WERI-Rb-1 (cell line): ENCODE data around the gene NFKBIB.
"Not testable (repeated sequence)": the region's sequence is repeated elsewhere in the genome, so short reads cannot be mapped to it uniquely, and the experiment has no call there.

ENCODE experiments used
- DNase-seq: peaks from one replicate; pipeline ENCODE4 v3.0.0-alpha.2; 2020
- H3K27ac ChIP-seq: fragments of 250-450 bp; sonication (Bioruptor Pico); 2 replicates; pipeline ENCODE4 v1.5.1; 2020; ENCODE audit warnings: mild to moderate bottlenecking, moderate library complexity
- H3K27me3 ChIP-seq: fragments of 250-450 bp; sonication (Bioruptor Pico); 2 replicates; pipeline ENCODE4 v1.5.1; 2021; ENCODE audit warnings: mild to moderate bottlenecking, low read depth, moderate library complexity; ENCODE audit not compliant: insufficient read depth, severe bottlenecking
- H3K36me3 ChIP-seq: fragments of 250-450 bp; sonication (Bioruptor Pico); 2 replicates; pipeline ENCODE4 v1.5.1; 2020; ENCODE audit warnings: mild to moderate bottlenecking, moderate library complexity
- H3K4me3 ChIP-seq: 2 replicates; pipeline ENCODE4 v1.5.1; 2011; ENCODE audit warnings: low read depth, mild to moderate bottlenecking, control low read depth, low read length
- H3K9me3 ChIP-seq: fragments of 250-450 bp; sonication (Bioruptor Pico); 2 replicates; pipeline ENCODE4 v1.5.1; 2021; ENCODE audit warnings: mild to moderate bottlenecking, moderate library complexity; ENCODE audit not compliant: severe bottlenecking
- CTCF ChIP-seq: IDR thresholded peaks from 2 replicates; pipeline ENCODE4 v1.5.1; 2011; ENCODE audit warnings: low read depth, mild to moderate bottlenecking, control low read depth, inconsistent platforms, low read length

Gene NFKBIB

GRCh38 chr19:38867171-38867780 is 32.5 kb upstream of the NFKBIB start:
- Histone ChIP-seq H3K4me3 (no peak overlapping the region), H3K27ac (no peak overlapping the region), H3K27me3 (no peaks in the 10 kb centered on the region), H3K9me3 (no peaks in the 10 kb centered on the region), H3K36me3 (no peaks in the 10 kb centered on the region)
- no peak for DNase-seq
- TF ChIP-seq CTCF: no peak

- no peak for TF ChIP-seq CTCF
- Histone ChIP-seq H3K27ac (no peak overlapping the region), H3K4me3 (no peak overlapping the region), H3K27me3 (no peaks in the 10 kb centered on the region), H3K36me3 (no peaks in the 10 kb centered on the region), H3K9me3 (no peaks in the 10 kb centered on the region)
- no peak for DNase-seq
Observed at GRCh38 chr19:38868551-38868950, 31.2 kb upstream of the NFKBIB start.

DNA sequence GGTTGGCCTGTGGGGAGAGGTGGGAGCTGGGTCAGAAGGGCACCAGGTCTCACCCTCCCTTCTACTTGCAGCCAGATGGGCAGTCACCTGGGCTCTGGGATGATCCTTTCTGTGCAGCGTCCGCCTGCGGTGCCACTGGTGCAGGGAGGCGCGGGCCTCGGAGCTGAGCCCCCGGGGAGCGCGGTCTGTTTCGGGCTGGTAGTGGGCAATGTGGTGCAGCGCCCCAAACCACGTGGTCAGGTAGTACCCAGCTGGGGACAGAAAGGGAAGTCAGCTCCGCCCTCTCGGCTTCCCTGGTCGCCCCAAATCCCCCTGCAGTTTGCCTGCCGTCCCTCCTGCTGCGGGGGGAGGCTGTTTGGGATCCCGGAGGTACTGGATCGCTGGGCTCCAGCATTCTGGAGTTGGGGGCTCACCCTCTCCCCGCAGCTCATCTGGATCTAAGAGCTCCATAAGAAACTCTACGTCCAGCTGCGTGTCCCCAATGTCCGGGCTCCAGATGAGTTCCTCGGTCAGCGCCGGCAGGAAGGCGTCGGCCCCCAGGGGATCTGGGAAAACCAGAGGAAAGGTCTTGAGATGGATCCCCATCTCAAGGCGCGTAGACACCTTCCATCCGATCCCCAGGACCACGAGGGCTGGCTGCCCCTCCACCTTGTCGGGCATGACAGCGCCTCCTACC is 30.5 kb upstream of the NFKBIB start:
- H3K36me3 ChIP-seq: no peaks in the 10 kb centered on the region
- no peak for TF ChIP-seq CTCF
- no peaks in the 10 kb centered on the region for H3K9me3 ChIP-seq
- DNase-seq: no peak
- no peak overlapping the region for H3K4me3 ChIP-seq
- no peak overlapping the region for H3K27ac ChIP-seq
- no peaks in the 10 kb centered on the region for H3K27me3 ChIP-seq

DNA sequence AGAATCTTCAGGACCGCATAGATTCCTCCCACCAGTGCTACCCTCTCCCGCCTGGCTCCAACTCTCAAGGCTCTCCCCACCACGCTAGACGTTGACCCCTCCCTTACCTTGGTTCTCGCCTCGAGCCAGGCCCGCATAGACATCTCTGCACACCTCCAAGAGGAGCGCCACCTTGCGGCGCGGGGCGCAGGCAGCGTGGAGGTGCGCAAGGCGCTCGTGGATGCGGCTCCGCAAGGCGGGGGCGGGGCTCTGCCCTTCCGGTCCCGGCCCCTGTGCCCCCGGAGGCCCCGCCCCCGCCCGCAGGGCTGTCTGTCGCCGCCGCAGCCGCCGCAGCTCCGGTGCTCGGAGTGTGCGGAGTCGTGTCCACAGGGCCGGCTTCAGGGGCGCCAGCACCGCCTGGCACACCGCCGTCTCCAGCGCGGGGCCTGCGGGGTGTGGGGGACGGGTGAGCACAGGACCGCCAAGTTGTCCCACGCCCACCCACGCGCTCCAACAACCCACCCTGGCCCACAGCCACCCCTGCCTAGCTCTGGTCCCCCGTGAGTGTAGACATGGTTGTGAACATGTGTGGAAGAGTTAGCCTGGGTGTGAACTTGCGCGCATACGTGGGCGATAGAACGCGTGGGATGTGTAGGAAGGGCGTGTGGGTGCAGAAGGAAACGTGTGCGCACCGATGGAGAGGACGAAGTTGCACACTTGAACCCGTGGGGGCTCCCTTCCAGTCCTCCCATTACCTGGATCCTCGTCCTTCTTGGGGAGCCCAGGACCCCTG is 29.7 kb upstream of the NFKBIB start:
- Histone ChIP-seq H3K4me3 (no peak overlapping the region), H3K27ac (no peak overlapping the region)
- DNase-seq: no peak

DNA sequence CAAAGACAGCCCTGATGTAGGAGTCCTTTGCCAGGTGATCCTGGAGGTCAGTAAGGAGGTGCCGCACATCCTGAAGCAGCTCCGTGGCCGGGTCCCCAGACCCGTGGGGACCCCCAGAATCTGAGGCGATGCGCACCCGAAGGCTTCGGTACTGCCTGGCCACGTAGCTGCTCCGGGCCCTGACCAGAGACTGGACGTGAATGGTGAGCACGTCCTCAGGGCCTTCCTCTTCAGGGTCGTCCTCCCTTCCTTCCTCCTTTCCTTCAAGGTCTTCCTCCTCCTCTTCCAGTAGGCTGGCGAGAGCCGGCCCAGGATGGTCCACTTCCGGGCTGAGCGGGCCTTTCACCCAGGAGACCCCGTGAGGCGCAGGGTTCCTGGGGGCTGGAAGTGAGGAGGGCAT is 29.2 kb upstream of the NFKBIB start:
- no peaks in the 10 kb centered on the region for H3K27me3 ChIP-seq
- DNase-seq: no peak
- no peak for TF ChIP-seq CTCF
- H3K27ac ChIP-seq: no peak overlapping the region
- H3K4me3 ChIP-seq: no peak overlapping the region
- H3K9me3 ChIP-seq: no peaks in the 10 kb centered on the region
- H3K36me3 ChIP-seq: no peaks in the 10 kb centered on the region

More for the DNA sequence above, 29.7 kb upstream of the NFKBIB start:
- H3K27me3 ChIP-seq: no peaks in the 10 kb centered on the region
- no peaks in the 10 kb centered on the region for H3K36me3 ChIP-seq
- TF ChIP-seq CTCF: no peak
- no peaks in the 10 kb centered on the region for H3K9me3 ChIP-seq

- not testable (repeated sequence) for H3K4me3 ChIP-seq, H3K27ac ChIP-seq, H3K27me3 ChIP-seq, H3K9me3 ChIP-seq, H3K36me3 ChIP-seq, DNase-seq
Observed at GRCh38 chr19:38873400-38873799, 26.4 kb upstream of the NFKBIB start.
